ENCODE results near the gene KLHL29.
"Not testable (repeated sequence)": the region's sequence is repeated elsewhere in the genome, so short reads cannot be mapped to it uniquely, and the experiment has no call there.

Gene KLHL29

DNA sequence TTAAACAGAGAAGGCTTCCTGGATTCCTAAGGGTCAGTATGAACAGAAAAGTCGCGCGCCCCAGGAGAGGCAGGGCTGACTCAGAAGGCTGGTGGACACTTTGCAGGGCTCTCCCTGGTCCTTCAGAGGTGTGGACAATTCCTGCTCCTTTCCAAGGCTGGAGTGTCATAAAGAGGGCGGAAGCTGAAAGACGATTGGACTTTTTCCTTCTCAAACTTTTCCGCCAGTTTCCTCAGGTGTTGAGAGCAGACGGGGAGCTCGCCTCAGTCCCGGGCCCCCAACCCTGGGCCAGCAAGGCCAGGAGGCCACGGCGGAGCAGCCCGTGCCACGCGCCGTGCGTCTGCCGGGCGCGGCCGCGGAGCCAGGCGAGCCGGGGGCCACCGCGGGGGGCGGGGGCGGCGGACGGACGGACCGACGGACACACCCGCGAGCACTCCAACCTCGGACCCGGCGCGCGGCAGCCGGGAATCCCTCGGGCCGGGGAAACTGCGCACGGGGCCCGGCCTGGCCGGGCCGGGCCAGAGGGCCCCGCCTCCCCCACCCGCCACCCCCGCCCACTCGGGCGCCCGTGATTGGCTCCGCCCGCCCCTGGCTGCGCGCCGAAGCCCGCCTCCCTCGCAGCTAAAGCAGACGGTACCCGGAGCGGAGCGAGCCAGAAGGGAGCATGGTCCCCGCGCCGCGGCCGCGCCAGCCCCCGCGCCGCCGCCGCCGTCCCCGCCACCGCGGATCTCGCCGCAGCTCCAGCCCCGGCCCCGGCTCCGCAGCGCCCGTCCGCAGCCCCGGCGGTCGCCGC is at the start of gene KLHL29:
Gene KLHL29, plus strand, starts transcription at position 629 of the 793 bp plus-strand sequence. CDS start 177,018 bp downstream, outside the sequence.
- peaks cover 34 to 43% (median 38%) of the 10 kb centered on the region in 10 experiments for H3K4me1 ChIP-seq
- peaks cover 0 to 38% (median 20%) of the 10 kb centered on the region in 11 experiments; a peak in 19 of 22 replicates for H4K20me1 ChIP-seq
- no peak for TF ChIP-seq Cebpa-rat (IDR thresholded peaks at IDR 0.05)
- peak within 1 kb of the TSS; percentile 95 to 98 (median 98) for H3K4me2 ChIP-seq
- no peaks in the 10 kb centered on the region for H3K36me3 ChIP-seq
- peak within 1 kb of the TSS in 9 of 11 experiments; percentile 25 to 71 (median 59); a peak in 14 of 22 replicates for H3K9ac ChIP-seq
- no peaks in the 10 kb centered on the region for H3K9me3 ChIP-seq (replicated peaks in 1 of 11)
- H3K4me3 ChIP-seq, result peak within 1 kb of the TSS; percentile 60 to 76 (median 65)
- H3K27ac ChIP-seq, result no peak within 1 kb of the TSS
- peaks cover 73 to 87% (median 78%) of the 10 kb centered on the region in 11 experiments for H3K27me3 ChIP-seq

DNA sequence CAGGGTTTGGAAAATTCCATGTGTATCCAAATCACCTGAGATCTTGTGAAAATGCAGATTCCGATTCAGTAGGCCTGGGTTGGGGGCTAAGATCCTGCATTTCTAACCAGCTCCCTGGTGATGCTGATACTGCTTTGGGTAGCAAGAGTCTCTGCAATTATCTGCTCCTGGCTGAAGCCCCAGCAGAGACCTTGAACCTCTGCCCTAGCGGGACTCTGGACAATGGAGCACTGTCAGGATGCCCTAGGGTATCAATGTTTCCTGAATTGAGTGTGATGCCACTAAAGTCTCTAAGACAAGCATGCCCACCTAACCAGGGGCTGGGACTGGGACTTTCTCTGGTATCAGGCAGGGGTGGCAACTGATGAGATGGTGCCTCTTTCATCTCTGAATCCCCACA is 49.4 kb upstream of the KLHL29 start:
- Histone ChIP-seq H3K4me1 (peaks cover 0 to 24% (median 19%) of the 10 kb centered on the region in 10 experiments; a peak in 18 of 20 replicates), H3K4me3 (no peak overlapping the region), H3K9me3 (replicated peaks in 1 of 11) (peaks cover 0 to 10% (median 1%) of the 10 kb centered on the region in 11 experiments; a peak in 7 of 22 replicates), H3K27me3 (no peaks in the 10 kb centered on the region), H3K9ac (no peak overlapping the region), H3K4me2 (peak overlapping the region in 8 of 11 experiments; percentile 24 to 73 (median 57); a peak in 15 of 22 replicates), H4K20me1 (no peaks in the 10 kb centered on the region; a peak in 1 of 22 replicates), H3K27ac (no peak overlapping the region), H3K36me3 (no peaks in the 10 kb centered on the region)
- no peak for TF ChIP-seq Cebpa-rat (IDR thresholded peaks at IDR 0.05)

DNA sequence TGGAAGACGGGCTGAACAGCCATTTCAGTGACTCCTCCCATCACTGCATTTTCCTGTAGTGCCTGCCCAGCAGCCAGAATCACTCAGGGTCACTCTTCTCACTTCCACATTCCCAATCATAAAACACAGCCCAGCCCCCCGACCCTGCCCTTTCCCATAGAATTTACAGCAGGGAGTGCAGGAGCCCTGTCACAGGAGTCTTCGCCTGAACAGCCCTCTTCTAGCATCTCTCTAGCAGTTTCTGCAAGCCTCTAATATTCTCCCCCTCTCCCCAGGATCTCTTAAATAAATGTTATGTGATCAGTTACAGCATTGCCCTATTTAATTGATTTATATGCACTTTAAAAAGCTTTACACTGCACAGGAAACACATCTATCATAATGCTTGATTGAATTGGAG is 42.9 kb upstream of the KLHL29 start:
- Histone ChIP-seq H3K36me3 (no peaks in the 10 kb centered on the region), H3K27me3 (no peaks in the 10 kb centered on the region), H4K20me1 (no peaks in the 10 kb centered on the region), H3K4me3 (no peak overlapping the region), H3K4me1 (peaks cover 0 to 7% (median 0%) of the 10 kb centered on the region in 10 experiments; a peak in 2 of 20 replicates), H3K9me3 (replicated peaks in 1 of 11) (peaks cover 0 to 17% (median 6%) of the 10 kb centered on the region in 11 experiments; a peak in 8 of 22 replicates), H3K9ac (no peak overlapping the region), H3K27ac (no peak overlapping the region), H3K4me2 (no peak overlapping the region)
- TF ChIP-seq Cebpa-rat (IDR thresholded peaks at IDR 0.05), result no peak

- no peaks in the 10 kb centered on the region for H3K27me3 ChIP-seq
- no peak overlapping the region for H3K9ac ChIP-seq
- peaks cover 0 to 16% (median 11%) of the 10 kb centered on the region in 10 experiments; a peak in 13 of 20 replicates for H3K4me1 ChIP-seq
- no peak overlapping the region for H3K4me2 ChIP-seq
- peaks cover 0 to 2% (median 0%) of the 10 kb centered on the region in 11 experiments; a peak in 1 of 22 replicates for H3K9me3 ChIP-seq (replicated peaks in 1 of 11)
- TF ChIP-seq Cebpa-rat (IDR thresholded peaks at IDR 0.05), result no peak
- H4K20me1 ChIP-seq, result no peaks in the 10 kb centered on the region
- H3K36me3 ChIP-seq, result no peaks in the 10 kb centered on the region
- H3K27ac ChIP-seq, result no peak overlapping the region
- H3K4me3 ChIP-seq, result no peak overlapping the region
Measured at GRCh38 chr2:23346029-23346428, 39.0 kb upstream of the KLHL29 start.

- H3K27me3 ChIP-seq, result peaks cover 0 to 3% (median 0%) of the 10 kb centered on the region in 11 experiments; a peak in 1 of 22 replicates
- no peak for TF ChIP-seq Cebpa-rat (IDR thresholded peaks at IDR 0.05)
Measured at GRCh38 chr2:23346781-23347180, 38.2 kb upstream of the KLHL29 start.

GRCh38 chr2:23347471-23348092 is 37.4 kb upstream of the KLHL29 start:
- Histone ChIP-seq H4K20me1 (no peaks in the 10 kb centered on the region), H3K4me3 (no peak overlapping the region), H3K9me3 (replicated peaks in 1 of 11) (no peaks in the 10 kb centered on the region), H3K4me1 (peaks cover 0 to 23% (median 20%) of the 10 kb centered on the region in 10 experiments; a peak in 15 of 20 replicates), H3K4me2 (no peak overlapping the region), H3K27me3 (peaks cover 0 to 6% (median 0%) of the 10 kb centered on the region in 11 experiments; a peak in 1 of 22 replicates), H3K9ac (no peak overlapping the region), H3K27ac (no peak overlapping the region), H3K36me3 (no peaks in the 10 kb centered on the region)
- TF ChIP-seq Cebpa-rat (IDR thresholded peaks at IDR 0.05), result no peak

More at GRCh38 chr2:23346781-23347180, 38.2 kb upstream of the KLHL29 start:
- H3K36me3 ChIP-seq, result no peaks in the 10 kb centered on the region
- no peak overlapping the region for H3K9ac ChIP-seq
- no peak overlapping the region for H3K4me3 ChIP-seq
- no peaks in the 10 kb centered on the region for H3K9me3 ChIP-seq (replicated peaks in 1 of 11)
- H3K4me1 ChIP-seq, result peaks cover 0 to 20% (median 18%) of the 10 kb centered on the region in 10 experiments; a peak in 15 of 20 replicates
- no peak overlapping the region for H3K27ac ChIP-seq
- no peaks in the 10 kb centered on the region for H4K20me1 ChIP-seq
- no peak overlapping the region for H3K4me2 ChIP-seq

GRCh38 chr2:23348093-23348481 is 36.9 kb upstream of the KLHL29 start:
- H3K27ac ChIP-seq; H3K4me3 ChIP-seq; H4K20me1 ChIP-seq; H3K9ac ChIP-seq; H3K36me3 ChIP-seq; H3K27me3 ChIP-seq; H3K4me2 ChIP-seq; H3K9me3 ChIP-seq (replicated peaks in 1 of 11): not testable (repeated sequence)
- H3K4me1 ChIP-seq, result peaks cover 0 to 23% (median 20%) of the 10 kb centered on the region in 10 experiments; a peak in 15 of 20 replicates

- Histone ChIP-seq H3K4me2 (no peak overlapping the region; a peak in 1 of 22 replicates), H3K27ac (no peak overlapping the region), H3K9me3 (replicated peaks in 1 of 11) (no peaks in the 10 kb centered on the region), H3K4me1 (peaks cover under 1 to 23% (median 20%) of the 10 kb centered on the region in 10 experiments; a peak in 16 of 20 replicates), H3K36me3 (no peaks in the 10 kb centered on the region), H3K9ac (no peak overlapping the region), H4K20me1 (no peaks in the 10 kb centered on the region), H3K27me3 (peaks cover 0 to 6% (median 0%) of the 10 kb centered on the region in 11 experiments; a peak in 1 of 22 replicates), H3K4me3 (no peak overlapping the region)
- TF ChIP-seq Cebpa-rat (IDR thresholded peaks at IDR 0.05), result no peak
Measured at GRCh38 chr2:23349508-23349907, 35.5 kb upstream of the KLHL29 start.

Data from BLaER1 treated with 17β-estradiol and CSF1 and Interleukin-3, amounts not matched to agents 10 nM and 100 nM (cell line).